Activated CD4-positive, alpha-beta T cell treated with anti-CD3 and anti-CD28 coated beads for 1 hour (primary cell): Measurements from ENCODE around the gene TENT5C.
"Not testable (repeated sequence)": the region's sequence is repeated elsewhere in the genome, so short reads cannot be mapped to it uniquely, and the experiment has no call there.

Experiments
- DNase-seq: peaks from one replicate; pipeline ENCODE4 v3.0.0-alpha.2; 2020

The TENT5C gene

GRCh38 chr1:117605774-117606648 is at the start of gene TENT5C:
TSS of gene TENT5C (plus strand) at chr1:117606048. CDS start at chr1:117622869, 16,821 bp downstream.
- DNase-seq: peak; percentile 98

GRCh38 chr1:117556341-117556740 is 49.5 kb upstream of the TENT5C start:
- no peak for DNase-seq

GRCh38 chr1:117556976-117557375 is 48.9 kb upstream of the TENT5C start:
- no peak for DNase-seq

GRCh38 chr1:117558451-117558850 is 47.4 kb upstream of the TENT5C start:
- DNase-seq: not testable (repeated sequence)

- no peak for DNase-seq
Measured at GRCh38 chr1:117559139-117559538, 46.7 kb upstream of the TENT5C start.

- DNase-seq: no peak
Measured at GRCh38 chr1:117559985-117560384, 45.9 kb upstream of the TENT5C start.

- no peak for DNase-seq
Measured at GRCh38 chr1:117561071-117561470, 44.8 kb upstream of the TENT5C start.

- no peak for DNase-seq
Measured at GRCh38 chr1:117561551-117561950, 44.3 kb upstream of the TENT5C start.

GRCh38 chr1:117562581-117563491 is 43.0 kb upstream of the TENT5C start:
- no peak for DNase-seq

- no peak for DNase-seq
Measured at GRCh38 chr1:117563492-117563875, 42.4 kb upstream of the TENT5C start.

- DNase-seq: no peak
Measured at GRCh38 chr1:117564227-117565075, 41.4 kb upstream of the TENT5C start.

- DNase-seq: no peak
Measured at GRCh38 chr1:117565076-117565556, 40.7 kb upstream of the TENT5C start.

- no peak for DNase-seq
Measured at GRCh38 chr1:117565745-117566455, 39.9 kb upstream of the TENT5C start.

GRCh38 chr1:117566556-117566955 is 39.3 kb upstream of the TENT5C start:
- DNase-seq: no peak

GRCh38 chr1:117567435-117567834 is 38.4 kb upstream of the TENT5C start:
- no peak for DNase-seq

GRCh38 chr1:117567976-117568375 is 37.9 kb upstream of the TENT5C start:
- DNase-seq: no peak

GRCh38 chr1:117568999-117569398 is 36.8 kb upstream of the TENT5C start:
- no peak for DNase-seq

GRCh38 chr1:117569856-117570255 is 36.0 kb upstream of the TENT5C start:
- no peak for DNase-seq

GRCh38 chr1:117570988-117571409 is 34.8 kb upstream of the TENT5C start:
- no peak for DNase-seq

GRCh38 chr1:117571496-117571895 is 34.4 kb upstream of the TENT5C start:
- no peak for DNase-seq

GRCh38 chr1:117572546-117572945 is 33.3 kb upstream of the TENT5C start:
- no peak for DNase-seq
